HCT116 (cell line): ENCODE measurements around the gene WDR38. TPM values are rescaled to one million over a fixed set of nuclear protein-coding genes. Genes with fewer than 3 reads are reported as not detected.

Experiments
- ATAC-seq: fragments of 200-7000 bp; cut with Tn5 transposase; 2 replicates; pipeline ENCODE4 v1.9.1; 2020; ENCODE audit warnings: mild to moderate bottlenecking, moderate library complexity
- BruUV-seq: library from RNA; stranded (reverse); fragments of 400-500 nt; replicated peaks from 2 replicates; lab custom pipeline; 2021; lab: Mats Ljungman, UMichigan
- CTCF ChIA-PET: fragments of 300-600 bp; sonication (Branson Sonifier 250); formaldehyde crosslinking; loops from one replicate; lab custom pipeline; 2021; ENCODE audit warnings: antibody characterized with exemption; lab: Charles Lee
- POLR2A ChIA-PET: fragments of 300-600, 350-600 bp; sonication (Branson Sonifier 250); formaldehyde crosslinking; loops from one replicate; lab custom pipeline; 2021; ENCODE audit warnings: antibody characterized with exemption; lab: Charles Lee
- RAD21 ChIA-PET, 2 experiments: fragments of 300-600 bp; sonication (Branson Sonifier 250); formaldehyde crosslinking; loops; one replicate each; lab custom pipeline; 2023; ENCODE audit warnings: low total read pairs in 2 of 2; ENCODE audit not compliant: uncharacterized antibody in 2 of 2, unreplicated experiment in 2 of 2, low non-redundant PET in 1 of 2; lab: Charles Lee
- DNase-seq: peaks from one replicate; pipeline ENCODE4 v3.0.0-alpha.2; 2010; ENCODE audit warnings: low read depth, low spot score
- H2AFZ ChIP-seq: fragments of 200-600 bp; shearing (Covaris generic), sonication (generic); 2 replicates; pipeline ENCODE4 v1.6.1; 2017; ENCODE audit warnings: low read depth, mixed run types, mixed read lengths, antibody characterized with exemption, low read length; ENCODE audit not compliant: poor library complexity, severe bottlenecking
- H3K27ac ChIP-seq: 2 replicates; pipeline ENCODE4 v1.5.1; 2012; ENCODE audit warnings: low read depth, low read length
- H3K27me3 ChIP-seq: fragments of 200-600 bp; sonication (generic); 2 replicates; pipeline ENCODE4 v1.6.1; 2016; ENCODE audit warnings: mixed run types, low read length, mixed read lengths; ENCODE audit not compliant: insufficient read depth
- H3K36me3 ChIP-seq, 2 experiments: fragments of 200-500 bp in 1 of 2; fragments of 200-600 bp in 1 of 2; sonication (Bioruptor generic) in 1 of 2; sonication (generic) in 1 of 2; 2 replicates each; pipeline versions ENCODE4 v1.5.1 to v1.6.1; 2014 to 2016; ENCODE audit warnings: low read length in 2 of 2, inconsistent platforms in 1 of 2, mixed read lengths in 1 of 2, mixed run types in 1 of 2; ENCODE audit not compliant: insufficient read depth in 2 of 2, control insufficient read depth in 1 of 2
- H3K4me1 ChIP-seq, 2 experiments: fragments of 200-600 bp in 1 of 2; sonication (generic) in 1 of 2; 2 replicates each; pipeline versions ENCODE4 v1.5.1 to v1.6.1; 2012 to 2017; ENCODE audit warnings: low read length in 2 of 2, inconsistent platforms in 1 of 2, mild to moderate bottlenecking in 1 of 2, mixed read lengths in 1 of 2, mixed run types in 1 of 2, moderate library complexity in 1 of 2; ENCODE audit not compliant: insufficient read depth in 2 of 2, control insufficient read depth in 1 of 2
- H3K4me2 ChIP-seq: fragments of 200-600 bp; sonication (generic); 2 replicates; pipeline ENCODE4 v1.6.1; 2017; ENCODE audit warnings: mixed run types, low read length, mixed read lengths
- H3K4me3 ChIP-seq, 2 experiments: fragments of 200-600 bp in 1 of 2; sonication (generic) in 1 of 2; replicated peaks in 1 of 2; 2 replicates each; pipeline ENCODE4 v1.5.1; 2011 to 2016; ENCODE audit warnings: low read length in 2 of 2, control low read depth in 1 of 2, low read depth in 1 of 2, mild to moderate bottlenecking in 1 of 2, mixed read lengths in 1 of 2, mixed run types in 1 of 2
- H3K79me2 ChIP-seq: fragments of 200-600 bp; sonication (generic); 2 replicates; pipeline ENCODE4 v1.6.1; 2017; ENCODE audit warnings: mild to moderate bottlenecking, mixed run types, low read length, moderate library complexity, mixed read lengths; ENCODE audit not compliant: insufficient read depth
- H3K9ac ChIP-seq: fragments of 200-600 bp; sonication (generic); 2 replicates; pipeline ENCODE4 v1.6.1; 2016; ENCODE audit warnings: low read length, mixed read lengths
- H3K9me2 ChIP-seq: fragments of 200-600 bp; sonication (generic), shearing (Covaris generic); 2 replicates; pipeline ENCODE4 v1.6.1; 2017; ENCODE audit warnings: mixed run types, mild to moderate bottlenecking, moderate library complexity; ENCODE audit not compliant: insufficient read depth
- H3K9me3 ChIP-seq, 2 experiments: fragments of 200-500 bp in 1 of 2; fragments of 200-600 bp in 1 of 2; sonication (Bioruptor generic) in 1 of 2; sonication (generic) in 1 of 2; 2 replicates each; pipeline ENCODE4 v1.6.1; 2014 to 2017; ENCODE audit warnings: low read length in 2 of 2, mixed read lengths in 2 of 2, inconsistent platforms in 1 of 2, low read depth in 1 of 2, mild to moderate bottlenecking in 1 of 2, mixed run types in 1 of 2, moderate library complexity in 1 of 2; ENCODE audit not compliant: control insufficient read depth in 1 of 2, insufficient read depth in 1 of 2
- H4K20me1 ChIP-seq: fragments of 200-600 bp; sonication (generic), shearing (Covaris generic); 2 replicates; pipeline ENCODE4 v1.6.1; 2017; ENCODE audit warnings: mixed run types, mild to moderate bottlenecking, moderate library complexity; ENCODE audit not compliant: insufficient read depth
- ATF3 ChIP-seq: IDR thresholded peaks from 2 replicates; pipeline ENCODE4 v1.6.1; 2012
- CEBPB ChIP-seq: IDR thresholded peaks from 2 replicates; pipeline ENCODE4 v1.6.1; 2012; ENCODE audit warnings: low read depth
- CTCF ChIP-seq, 3 experiments: fragments of 200-600 bp in 1 of 3; sonication (generic) in 1 of 3; IDR thresholded peaks in 2 of 3; conservative IDR thresholded peaks in 1 of 3; 2 replicates each; pipeline ENCODE4 v1.5.1; 2012 to 2017; ENCODE audit warnings: low read depth in 2 of 3, low read length in 2 of 3, antibody characterized with exemption in 1 of 3, borderline replicate concordance in 1 of 3, control low read depth in 1 of 3, mild to moderate bottlenecking in 1 of 3, mixed read lengths in 1 of 3, mixed run types in 1 of 3, moderate library complexity in 1 of 3; ENCODE audit not compliant: insufficient read depth in 1 of 3
- EZH2 ChIP-seq: fragments of 200-600 bp; sonication (generic); IDR thresholded peaks from 2 replicates; pipeline ENCODE4 v1.6.1; 2017; ENCODE audit warnings: antibody characterized with exemption, mixed run types
- EZH2phosphoT487 ChIP-seq: fragments of 200-600 bp; IDR thresholded peaks from 2 replicates; pipeline ENCODE4 v1.6.1; 2018; ENCODE audit warnings: antibody characterized with exemption, borderline replicate concordance
- FOSL1 ChIP-seq: IDR thresholded peaks from 2 replicates; pipeline ENCODE4 v1.6.1; 2012; ENCODE audit warnings: low read depth
- JUND ChIP-seq: IDR thresholded peaks from 2 replicates; pipeline ENCODE4 v1.6.1; 2012
- MAX ChIP-seq: IDR thresholded peaks from 2 replicates; pipeline ENCODE4 v1.6.1; 2012
- POLR2A ChIP-seq: IDR thresholded peaks from 2 replicates; pipeline ENCODE4 v1.7.0; 2011; ENCODE audit warnings: borderline replicate concordance; ENCODE audit not compliant: insufficient read depth, insufficient read length; ENCODE audit errors: extremely low read depth
- POLR2AphosphoS5 ChIP-seq: IDR thresholded peaks from 2 replicates; pipeline ENCODE4 v1.6.1; 2011; ENCODE audit warnings: mild to moderate bottlenecking, low read depth, low read length, moderate library complexity
- RAD21 ChIP-seq: IDR thresholded peaks from 2 replicates; pipeline ENCODE4 v1.6.1; 2012; ENCODE audit warnings: low read depth, mild to moderate bottlenecking
- REST ChIP-seq: IDR thresholded peaks from 2 replicates; pipeline ENCODE4 v1.6.1; 2012; ENCODE audit warnings: low read depth
- SIN3A ChIP-seq: IDR thresholded peaks from 2 replicates; pipeline ENCODE4 v1.6.1; 2012; ENCODE audit warnings: low read depth
- SP1 ChIP-seq: IDR thresholded peaks from 2 replicates; pipeline ENCODE4 v1.6.1; 2012; ENCODE audit warnings: low read depth
- SRF ChIP-seq: IDR thresholded peaks from 2 replicates; pipeline ENCODE4 v1.6.1; 2012; ENCODE audit warnings: low read depth
- TCF7L2 ChIP-seq: IDR thresholded peaks from 2 replicates; pipeline ENCODE4 v1.7.0; 2011; ENCODE audit warnings: borderline replicate concordance, inconsistent platforms; ENCODE audit not compliant: insufficient read depth, insufficient read length; ENCODE audit errors: extremely low read depth
- YY1 ChIP-seq: IDR thresholded peaks from 2 replicates; pipeline ENCODE4 v1.6.1; 2011; ENCODE audit warnings: low read length, low read depth, moderate library complexity, mild to moderate bottlenecking; ENCODE audit not compliant: insufficient replicate concordance; ENCODE audit errors: extremely low read depth
- ZFX ChIP-seq: fragments of 450-650 bp; IDR thresholded peaks from 2 replicates; pipeline ENCODE4 v1.6.1; 2017
- ZNF274 ChIP-seq: fragments of 200-500 bp; sonication (Bioruptor generic); IDR thresholded peaks from 2 replicates; pipeline ENCODE4 v1.6.1; 2014; ENCODE audit warnings: mild to moderate bottlenecking, low read depth, low read length, inconsistent platforms
- intact Hi-C: fragments of 100-400 bp; cut with micrococcal nuclease; formaldehyde crosslinking; loops from 2 replicates; pipeline ENCODE4 v1.10.0; 2022
- total RNA-seq: library from RNA; stranded (reverse); gene quantifications from one replicate; pipeline ENCODE4 v1.2.1, GENCODE V29; 2021; ENCODE audit not compliant: unreplicated experiment

The WDR38 gene
- total RNA-seq, 1 experiment from 2014 or later, result not detected

GRCh38 chr9:124889006-124889405, 35.7 kb downstream of the WDR38 start:
- Histone ChIP-seq H2AFZ (no peak overlapping the region), H3K27ac (no peak overlapping the region), H3K9me3 (no peaks in the 10 kb centered on the region), H3K4me3 (no peak overlapping the region), H3K9ac (no peak overlapping the region), H3K4me1 (no peaks in the 10 kb centered on the region), H3K79me2 (no peaks in the 10 kb centered on the region), H3K27me3 (no peaks in the 10 kb centered on the region), H3K4me2 (no peak overlapping the region), H3K36me3 (peaks cover 0 to 2% of the 10 kb centered on the region in 2 experiments), H3K9me2 (no peaks in the 10 kb centered on the region), H4K20me1 (no peaks in the 10 kb centered on the region)
- intact Hi-C loops, result no loop called here
- ATAC-seq, result no peak
- DNase-seq, result no peak
- BruUV-seq, result no TSS peak
- ChIA-PET POLR2A (no interaction called here), CTCF (no interaction called here), RAD21 (no interaction called here)
- no peak for TF ChIP-seq SIN3A
- no peak for TF ChIP-seq EZH2
- TF ChIP-seq EZH2phosphoT487, result no peak
- no peak for TF ChIP-seq RAD21
- no peak for TF ChIP-seq CEBPB
- no peak for TF ChIP-seq SP1
- no peak for TF ChIP-seq MAX
- TF ChIP-seq POLR2AphosphoS5, result no peak
- TF ChIP-seq TCF7L2, result no peak
- no peak for TF ChIP-seq YY1
- no peak for TF ChIP-seq ZFX

GRCh38 chr9:124890179-124890578, 36.9 kb downstream of the WDR38 start:
- peaks cover 0 to 2% of the 10 kb centered on the region in 2 experiments for H3K36me3 ChIP-seq
- H3K27ac ChIP-seq, result no peak overlapping the region
- H3K4me3 ChIP-seq, result no peak overlapping the region
- no peak for DNase-seq
- ChIA-PET RAD21 (no interaction called here), POLR2A (no interaction called here), CTCF (no interaction called here)
- H3K79me2 ChIP-seq, result no peaks in the 10 kb centered on the region
- no peak overlapping the region for H2AFZ ChIP-seq
- no peaks in the 10 kb centered on the region for H3K9me2 ChIP-seq
- intact Hi-C loops, result no loop called here
- H3K4me1 ChIP-seq, result no peaks in the 10 kb centered on the region
- no peak overlapping the region for H3K9ac ChIP-seq
- H3K27me3 ChIP-seq, result no peaks in the 10 kb centered on the region
- no TSS peak for BruUV-seq
- H3K4me2 ChIP-seq, result no peak overlapping the region
- ATAC-seq, result no peak
- H4K20me1 ChIP-seq, result no peaks in the 10 kb centered on the region
- no peaks in the 10 kb centered on the region for H3K9me3 ChIP-seq
- no peak for TF ChIP-seq ZFX
- no peak for TF ChIP-seq REST
- no peak for TF ChIP-seq POLR2A
- TF ChIP-seq FOSL1, result no peak
- no peak for TF ChIP-seq EZH2phosphoT487
- TF ChIP-seq ZNF274, result no peak
- TF ChIP-seq CTCF (IDR thresholded peaks at IDR 0.05 in 2 of 3, conservative IDR thresholded peaks at IDR 0.05 in 1 of 3; ENCODE audit: borderline replicate concordance in 1 of 3, insufficient read depth in 1 of 3, low read depth in 2 of 3, low read length in 2 of 3), result no peak
- TF ChIP-seq ATF3, result no peak
- no peak for TF ChIP-seq JUND
- TF ChIP-seq SRF, result no peak
- no peak for TF ChIP-seq EZH2
